VCaP (cell line): ENCODE results near the gene DONSON.
A peak's percentile ranks its signal among the peaks of the same experiment; 100 is the strongest.

ENCODE experiments used
- H3K27ac ChIP-seq: fragments of 450-650 bp; 2 replicates; pipeline ENCODE4 v1.5.1; 2017
- CTCF ChIP-seq: fragments of 450-650 bp; conservative IDR thresholded peaks from 2 replicates; pipeline ENCODE4 v1.5.1; 2017; ENCODE audit warnings: mild to moderate bottlenecking, moderate library complexity

DONSON gene

GRCh38 chr21:33608559-33608958, 20.1 kb upstream of the DONSON start:
- no peak for TF ChIP-seq CTCF
- H3K27ac ChIP-seq, result no peak overlapping the region

GRCh38 chr21:33598051-33598450, 9.6 kb upstream of the DONSON start:
- H3K27ac ChIP-seq, result no peak overlapping the region
- no peak for TF ChIP-seq CTCF

- peak overlapping the region; percentile 84 for H3K27ac ChIP-seq
- TF ChIP-seq CTCF, result no peak; the same call in none of the 2 replicates
Observed at GRCh38 chr21:33587792-33588484, 546 bp downstream of the DONSON start.

GRCh38 chr21:33586927-33587326, 1.6 kb downstream of the DONSON start:
- no peak overlapping the region for H3K27ac ChIP-seq
- no peak for TF ChIP-seq CTCF

GRCh38 chr21:33584455-33584854, 4.0 kb downstream of the DONSON start:
- no peak overlapping the region for H3K27ac ChIP-seq
- no peak for TF ChIP-seq CTCF

GRCh38 chr21:33578959-33579542, 9.4 kb downstream of the DONSON start:
- TF ChIP-seq CTCF, result no peak
- no peak overlapping the region for H3K27ac ChIP-seq

- TF ChIP-seq CTCF, result no peak
- no peak overlapping the region for H3K27ac ChIP-seq
Observed at GRCh38 chr21:33578214-33578613, 10.3 kb downstream of the DONSON start.

GRCh38 chr21:33576741-33577141, 11.7 kb downstream of the DONSON start:
- peak overlapping the region; percentile 26; the same call in 1 of the 2 replicates for H3K27ac ChIP-seq
